Mesodermal cell (in vitro differentiated cells): ENCODE measurements around the gene YWHAE.
A peak's percentile ranks its signal among the peaks of the same experiment; 100 is the strongest.
"Not testable (repeated sequence)": the region's sequence is repeated elsewhere in the genome, so short reads cannot be mapped to it uniquely, and the experiment has no call there.

Source experiments
- H3K27ac ChIP-seq: 2 replicates; pipeline ENCODE4 v1.7.0; 2013; ENCODE audit warnings: mild to moderate bottlenecking, low read depth, low read length, moderate library complexity; ENCODE audit not compliant: severe bottlenecking
- H3K36me3 ChIP-seq: 2 replicates; pipeline ENCODE4 v1.7.1; 2013; ENCODE audit warnings: mild to moderate bottlenecking, low read length, moderate library complexity; ENCODE audit not compliant: control insufficient read depth, insufficient read depth
- H3K4me1 ChIP-seq: one replicate; pipeline ENCODE4 v1.7.1; 2013; ENCODE audit warnings: mild to moderate bottlenecking, low read length; ENCODE audit not compliant: insufficient read depth, control insufficient read depth, poor library complexity, severe bottlenecking
- H3K4me3 ChIP-seq: 2 replicates; pipeline ENCODE4 v1.7.0; 2013; ENCODE audit warnings: low read length, control low read depth, mild to moderate bottlenecking; ENCODE audit not compliant: insufficient read depth, poor library complexity, severe bottlenecking; ENCODE audit errors: extremely low read depth
- H3K9me3 ChIP-seq: 2 replicates; pipeline ENCODE4 v1.7.1; 2013; ENCODE audit warnings: mild to moderate bottlenecking, low read length, moderate library complexity; ENCODE audit not compliant: control insufficient read depth
- WGBS, 2 experiments: methylation state at CpG; one replicate each; pipeline ENCODE4 v1.1.5; 2013; ENCODE audit warnings: missing lambda C conversion rate in 2 of 2; ENCODE audit not compliant: insufficient coverage in 2 of 2; 5-methylcytosine and 5-hydroxymethylcytosine counted together

The YWHAE gene

DNA sequence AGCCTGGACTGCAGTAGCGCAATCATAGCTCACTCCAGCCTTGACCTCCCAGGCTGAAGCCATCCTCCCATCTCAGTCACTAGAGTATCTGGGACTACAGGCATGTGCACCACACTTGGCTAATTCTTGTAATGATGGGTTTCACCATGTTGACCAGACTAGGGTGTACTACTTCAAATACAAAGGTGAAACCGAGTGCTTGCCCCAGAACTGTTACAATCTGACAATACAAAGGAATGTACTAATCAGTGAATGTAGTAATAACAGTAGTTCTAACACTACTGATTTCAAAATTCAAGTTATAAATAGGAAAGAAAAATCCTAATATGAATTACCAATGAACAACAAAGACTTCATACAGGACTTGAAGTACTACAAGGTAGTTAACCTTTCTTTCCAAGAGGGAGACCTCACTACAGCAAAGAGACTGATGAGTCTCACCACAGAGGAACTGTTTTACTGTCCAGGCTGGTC is 31.6 kb upstream of the YWHAE start:
- H3K4me1 ChIP-seq = peaks cover 7% of the 10 kb centered on the region
- 83 to 86% methylated on average over 1 to 2 of the region's 2 CpGs for WGBS, 2 experiments
- H3K27ac ChIP-seq = no peak overlapping the region
- H3K9me3 ChIP-seq = no peaks in the 10 kb centered on the region
- H3K36me3 ChIP-seq = peaks cover 88% of the 10 kb centered on the region
- H3K4me3 ChIP-seq = no peak overlapping the region

DNA sequence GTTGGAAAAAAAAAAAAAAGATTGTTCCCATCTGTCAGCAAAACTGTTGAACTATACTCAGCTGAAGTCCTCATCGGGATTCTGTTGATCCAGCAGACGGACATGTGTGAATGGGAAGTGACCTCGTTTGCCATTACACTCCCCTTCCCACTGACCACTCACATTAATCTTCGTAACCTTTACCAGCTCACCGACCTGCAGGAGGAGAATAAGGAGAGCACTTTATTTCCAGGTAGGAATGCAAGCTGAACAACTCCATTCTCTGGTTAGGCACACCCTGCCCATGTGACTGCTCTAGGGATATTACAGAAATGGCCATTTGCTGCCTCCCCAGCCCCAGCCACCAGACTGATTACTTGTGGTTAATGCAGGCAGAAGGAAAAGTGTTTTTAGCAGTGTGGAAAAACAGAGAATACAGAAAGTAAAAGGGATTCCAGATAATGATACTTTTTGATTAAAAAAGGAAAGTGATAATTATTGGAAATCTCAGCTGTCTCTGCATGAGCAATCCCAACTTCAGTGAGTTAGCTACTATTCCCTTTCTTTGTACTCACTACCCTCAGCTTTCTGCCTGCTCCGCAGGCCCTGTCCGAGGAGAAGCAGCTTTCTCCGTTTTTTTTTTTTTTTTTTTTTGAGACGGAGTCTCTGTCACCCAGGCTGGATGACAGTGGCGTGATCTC is 23.6 kb upstream of the YWHAE start:
- 92 to 100% methylated on average over 2 to 8 of the region's 10 CpGs for WGBS, 2 experiments
- H3K9me3 ChIP-seq = no peaks in the 10 kb centered on the region
- H3K36me3 ChIP-seq = peaks cover 70% of the 10 kb centered on the region
- peaks cover 14% of the 10 kb centered on the region for H3K4me1 ChIP-seq
- no peak overlapping the region for H3K4me3 ChIP-seq
- H3K27ac ChIP-seq = peak overlapping the region; percentile 41

DNA sequence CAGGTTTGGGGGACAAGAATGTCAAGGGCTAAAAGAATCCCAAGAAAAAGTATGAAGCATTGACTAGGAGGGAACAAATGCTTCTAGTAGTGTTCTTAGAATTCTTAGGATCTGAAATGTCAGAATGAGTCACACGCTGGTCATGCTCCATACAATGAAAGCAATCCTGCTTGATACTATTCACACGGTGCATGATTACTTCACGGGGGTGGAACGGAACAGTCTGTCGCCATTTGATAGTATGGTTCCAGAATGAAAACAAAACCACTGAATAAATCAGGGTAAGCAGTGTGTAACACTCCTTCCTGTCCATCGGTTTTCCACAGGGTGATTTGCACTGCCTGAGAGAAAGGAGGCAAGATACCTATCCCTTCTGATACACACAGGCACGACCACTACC is 22.9 kb upstream of the YWHAE start:
- peak overlapping the region; percentile 53 for H3K27ac ChIP-seq

DNA sequence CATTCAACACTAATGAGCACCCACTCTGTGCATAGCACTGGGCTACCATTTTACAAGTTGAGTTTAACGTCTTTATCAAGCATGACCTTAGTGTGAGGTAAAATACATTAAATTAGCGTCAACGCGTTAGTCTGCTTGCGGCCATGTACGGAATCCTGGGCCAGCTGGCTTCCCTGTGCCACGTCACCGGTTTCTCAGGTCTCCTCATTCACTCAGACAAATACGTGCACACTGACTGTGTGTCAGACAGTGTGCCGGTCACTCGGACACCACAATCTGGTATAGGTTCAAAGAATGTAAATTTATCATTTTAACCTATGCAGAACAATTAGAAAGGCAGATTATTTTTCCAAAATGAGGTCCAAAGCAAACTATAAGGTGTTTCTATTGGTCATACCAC is 21.4 kb upstream of the YWHAE start:
- H3K36me3 ChIP-seq = peaks cover 55% of the 10 kb centered on the region
- H3K4me3 ChIP-seq = no peak overlapping the region
- H3K9me3 ChIP-seq = no peaks in the 10 kb centered on the region
- peaks cover 14% of the 10 kb centered on the region for H3K4me1 ChIP-seq
- 95 to 98% methylated on average over 8 to 9 of the region's 11 CpGs for WGBS, 2 experiments
- no peak overlapping the region for H3K27ac ChIP-seq

More for the DNA sequence above, 22.9 kb upstream of the YWHAE start:
- Histone ChIP-seq H3K9me3 (no peaks in the 10 kb centered on the region), H3K36me3 (peaks cover 65% of the 10 kb centered on the region), H3K4me3 (no peak overlapping the region), H3K4me1 (peaks cover 14% of the 10 kb centered on the region)
- WGBS, 2 experiments = 90 to 94% methylated on average over 4 to 6 of the region's 7 CpGs

DNA sequence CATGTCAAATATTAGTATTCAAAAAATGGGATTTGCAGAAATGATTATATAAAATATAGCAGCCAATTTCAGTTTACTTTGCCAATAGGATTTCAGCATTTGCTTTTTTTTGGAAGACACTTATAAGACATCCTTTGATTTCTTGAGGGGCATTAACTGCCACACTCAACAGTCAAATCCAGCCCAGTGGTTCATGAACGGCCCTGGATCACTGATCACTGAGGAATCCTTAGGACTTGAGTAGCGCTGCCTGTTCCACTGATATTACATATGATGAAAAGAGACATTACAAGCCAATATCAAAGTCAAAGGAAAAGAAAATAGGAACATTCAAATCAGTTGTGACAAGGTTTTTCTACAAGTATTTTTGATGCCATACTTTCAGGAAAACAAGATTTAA is 21.0 kb upstream of the YWHAE start:
- Histone ChIP-seq H3K27ac (no peak overlapping the region), H3K9me3 (no peaks in the 10 kb centered on the region), H3K4me3 (no peak overlapping the region), H3K4me1 (peaks cover 14% of the 10 kb centered on the region), H3K36me3 (peaks cover 50% of the 10 kb centered on the region)
- no CpG with 5 or more reads among the region's 2 CpGs for WGBS, 2 experiments

DNA sequence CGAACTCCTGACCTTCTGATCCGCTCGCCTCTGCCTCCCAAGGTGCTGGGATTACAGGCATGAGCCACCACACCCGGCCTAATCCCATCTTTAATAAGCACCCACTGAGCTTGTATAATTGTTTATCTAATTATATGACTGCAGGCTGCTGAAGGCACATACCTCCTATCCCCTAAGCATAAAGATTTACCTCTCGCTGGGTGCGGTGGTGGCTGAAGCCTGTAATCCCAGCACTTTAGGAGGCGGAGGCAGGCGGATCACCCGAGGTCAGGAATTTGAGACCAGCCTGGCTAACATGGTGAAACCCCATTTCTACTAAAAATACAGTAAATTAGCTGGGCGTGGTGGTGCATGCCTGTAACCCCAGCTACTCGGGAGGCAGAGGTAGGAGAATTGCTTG is 20.1 kb upstream of the YWHAE start:
- 88 to 95% methylated on average over 4 to 5 of the region's 11 CpGs for WGBS, 2 experiments
- no peak overlapping the region for H3K4me3 ChIP-seq
- peaks cover 14% of the 10 kb centered on the region for H3K4me1 ChIP-seq
- peaks cover 42% of the 10 kb centered on the region for H3K36me3 ChIP-seq
- H3K9me3 ChIP-seq = no peaks in the 10 kb centered on the region
- H3K27ac ChIP-seq = no peak overlapping the region

DNA sequence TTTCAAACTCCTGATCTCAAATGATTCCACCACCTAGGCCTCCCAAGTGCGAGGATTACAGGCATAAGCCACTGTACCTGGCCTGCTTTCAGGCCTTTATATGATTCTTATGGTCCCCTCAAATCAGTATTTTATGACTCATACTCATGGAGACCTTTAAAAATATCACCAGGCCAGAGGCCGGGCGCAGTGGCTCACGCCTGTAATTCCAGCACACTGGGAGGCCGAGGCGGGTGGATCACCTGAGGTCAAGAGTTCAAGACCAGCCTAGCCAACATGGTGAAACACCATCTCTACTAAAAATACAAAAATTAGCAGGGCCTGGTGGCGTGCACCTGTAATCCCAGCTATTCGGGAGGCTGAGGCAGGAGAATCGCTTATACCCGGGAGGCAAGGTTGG is 18.5 kb upstream of the YWHAE start:
- WGBS, 2 experiments = 88 to 99% methylated on average over 10 of the region's 10 CpGs

DNA sequence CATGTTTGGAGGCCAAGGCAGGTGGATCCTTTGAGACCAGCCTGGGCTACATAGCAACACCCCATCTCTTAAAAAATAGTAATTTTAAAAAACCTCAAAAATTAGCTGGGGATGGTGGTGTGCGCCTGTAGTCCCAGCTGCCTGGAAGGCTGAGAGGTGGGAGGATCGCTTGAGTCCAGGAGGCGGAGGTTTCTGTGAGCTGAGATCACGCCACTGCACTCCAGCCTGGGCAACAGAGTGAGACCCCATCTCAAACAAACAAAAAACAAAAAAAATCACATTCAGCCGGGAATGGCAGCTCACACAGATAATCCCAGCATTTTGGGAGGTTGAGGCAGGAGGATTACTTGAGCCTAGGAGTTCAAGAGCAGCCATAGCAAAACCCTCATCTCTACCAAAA is 16.4 kb upstream of the YWHAE start:
- Histone ChIP-seq H3K27ac (no peak overlapping the region), H3K4me1 (no peaks in the 10 kb centered on the region), H3K9me3 (no peaks in the 10 kb centered on the region), H3K4me3 (no peak overlapping the region), H3K36me3 (peaks cover 6% of the 10 kb centered on the region)
- WGBS, 2 experiments = 90% methylated on average over 2 of the region's 5 CpGs; no CpG with 5 or more reads in 1 of the 2 experiments

More for the DNA sequence above, 18.5 kb upstream of the YWHAE start:
- not testable (repeated sequence) for H3K4me1 ChIP-seq, H3K27ac ChIP-seq, H3K4me3 ChIP-seq, H3K9me3 ChIP-seq
- peaks cover 27% of the 10 kb centered on the region for H3K36me3 ChIP-seq

DNA sequence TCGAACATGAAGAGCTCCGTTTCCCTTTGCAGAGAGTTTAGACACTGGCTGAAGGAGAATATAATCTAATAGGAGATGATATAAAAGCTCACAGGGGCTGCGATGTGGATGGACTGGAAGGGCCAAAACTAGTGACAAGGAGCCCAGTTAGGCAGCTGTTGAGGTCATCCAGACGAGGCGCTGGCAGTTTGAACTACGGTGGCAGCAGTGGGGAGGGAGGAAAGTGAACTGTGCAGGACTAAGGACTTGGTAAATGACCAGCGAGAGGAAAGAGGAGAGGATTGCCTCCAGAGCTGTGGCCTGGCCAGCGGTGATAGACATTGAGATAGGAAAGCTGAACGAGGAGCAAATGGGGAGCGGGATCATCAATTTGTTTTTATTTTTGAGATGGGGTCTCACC is 14.6 kb upstream of the YWHAE start:
- no peaks in the 10 kb centered on the region for H3K4me1 ChIP-seq
- H3K27ac ChIP-seq = no peak overlapping the region
- 86 to 94% methylated on average over 9 to 10 of the region's 10 CpGs for WGBS, 2 experiments
- H3K36me3 ChIP-seq = no peaks in the 10 kb centered on the region
- H3K9me3 ChIP-seq = no peaks in the 10 kb centered on the region
- no peak overlapping the region for H3K4me3 ChIP-seq

DNA sequence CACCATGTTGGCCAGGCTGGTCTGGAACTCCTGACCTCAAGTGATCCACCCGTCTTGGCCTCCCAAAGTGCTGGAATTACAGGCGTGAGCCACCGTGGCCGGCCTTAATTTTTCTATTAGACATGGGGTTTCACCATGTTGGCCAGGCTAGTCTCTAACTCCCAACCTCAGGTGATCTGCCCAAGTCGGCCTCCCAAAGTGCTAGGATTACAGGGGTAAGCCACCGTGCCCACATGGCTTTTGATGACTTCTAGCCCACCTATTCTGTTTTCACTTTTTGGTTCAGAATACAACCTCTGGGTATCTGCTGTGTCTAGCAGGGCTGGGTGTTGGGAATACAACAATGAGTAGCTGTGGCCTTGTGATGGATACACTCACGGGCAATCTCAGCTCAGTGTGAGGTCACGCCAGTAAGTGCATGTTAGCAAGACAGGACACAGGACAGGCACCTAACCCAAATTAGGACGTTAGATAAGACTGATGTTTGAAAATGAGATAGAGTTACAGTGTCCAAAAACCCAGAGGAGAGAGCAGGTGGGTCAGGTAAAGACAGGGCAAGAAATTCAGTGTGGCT is 14.1 kb upstream of the YWHAE start:
- no peaks in the 10 kb centered on the region for H3K9me3 ChIP-seq
- no peaks in the 10 kb centered on the region for H3K4me1 ChIP-seq
- WGBS, 2 experiments = 85 to 87% methylated on average over 9 of the region's 9 CpGs
- no peaks in the 10 kb centered on the region for H3K36me3 ChIP-seq
- no peak overlapping the region for H3K27ac ChIP-seq
- no peak overlapping the region for H3K4me3 ChIP-seq

DNA sequence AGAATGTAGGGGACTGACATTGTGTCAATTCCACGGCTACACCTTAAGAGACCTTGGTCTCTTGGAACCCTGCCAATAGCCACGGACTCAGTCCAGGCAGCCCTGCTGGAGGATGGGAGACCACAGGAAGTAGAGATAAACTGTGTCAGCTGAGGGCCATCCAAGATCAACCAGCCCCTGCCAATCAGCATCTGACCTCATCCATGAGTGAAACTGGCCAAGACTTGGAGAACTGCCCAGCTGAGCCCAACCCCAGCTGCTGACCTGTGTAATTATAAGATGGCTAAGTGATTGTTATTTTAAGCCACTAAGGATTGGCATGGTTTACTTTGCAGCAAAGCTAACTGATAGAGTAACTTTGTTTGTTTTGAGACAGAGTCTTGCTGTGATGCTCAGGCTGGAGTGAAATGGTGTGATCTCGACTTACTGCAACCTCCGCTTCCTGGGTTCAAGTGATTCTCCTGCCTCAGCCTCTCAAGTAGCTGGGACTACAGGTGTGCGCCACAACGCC is 13.3 kb upstream of the YWHAE start:
- Histone ChIP-seq H3K36me3 (no peaks in the 10 kb centered on the region), H3K27ac (no peak overlapping the region), H3K9me3 (no peaks in the 10 kb centered on the region), H3K4me3 (no peak overlapping the region), H3K4me1 (no peaks in the 10 kb centered on the region)
- 90 to 95% methylated on average over 4 of the region's 6 CpGs for WGBS, 2 experiments
